Activated CD8-positive, alpha-beta memory T cell treated with anti-CD3 and anti-CD28 coated beads for 1 hour (primary cell): ENCODE measurements around the gene ACOT12.
"Not testable (repeated sequence)": the region's sequence is repeated elsewhere in the genome, so short reads cannot be mapped to it uniquely, and the experiment has no call there.

Experiments
- DNase-seq, 2 donors: peaks; one replicate each; pipeline ENCODE4 v3.0.0-alpha.2; 2020; ENCODE audit warnings: low read depth in 1 of 2; ENCODE audit errors: extremely low read depth in 1 of 2

The ACOT12 gene

GRCh38 chr5:81300921-81301270, 93.0 kb downstream of the ACOT12 start:
- DNase-seq, result no peak

- no peak for DNase-seq
Observed at GRCh38 chr5:81297531-81297930, 96.4 kb downstream of the ACOT12 start.

- DNase-seq, result not testable (repeated sequence)
Observed at GRCh38 chr5:81294021-81294420, 99.9 kb downstream of the ACOT12 start.

- no peak for DNase-seq
Observed at GRCh38 chr5:81292130-81292529, 101.8 kb downstream of the ACOT12 start.

GRCh38 chr5:81290146-81290545, 103.8 kb downstream of the ACOT12 start:
- DNase-seq, result no peak

- DNase-seq, result no peak
Observed at GRCh38 chr5:81288021-81288433, 105.9 kb downstream of the ACOT12 start.

GRCh38 chr5:81286059-81286617, 107.8 kb downstream of the ACOT12 start:
- DNase-seq, result no peak

- DNase-seq, result no peak
Observed at GRCh38 chr5:81283976-81284375, 110.0 kb downstream of the ACOT12 start.
